Measurements from ENCODE around the gene TAB2. TPM values are rescaled to one million over a fixed set of nuclear protein-coding genes. Genes with fewer than 3 reads are reported as not detected.

Gene TAB2
- total RNA-seq, 2 experiments from 2014 or later, result 120 to 138 TPM

DNA sequence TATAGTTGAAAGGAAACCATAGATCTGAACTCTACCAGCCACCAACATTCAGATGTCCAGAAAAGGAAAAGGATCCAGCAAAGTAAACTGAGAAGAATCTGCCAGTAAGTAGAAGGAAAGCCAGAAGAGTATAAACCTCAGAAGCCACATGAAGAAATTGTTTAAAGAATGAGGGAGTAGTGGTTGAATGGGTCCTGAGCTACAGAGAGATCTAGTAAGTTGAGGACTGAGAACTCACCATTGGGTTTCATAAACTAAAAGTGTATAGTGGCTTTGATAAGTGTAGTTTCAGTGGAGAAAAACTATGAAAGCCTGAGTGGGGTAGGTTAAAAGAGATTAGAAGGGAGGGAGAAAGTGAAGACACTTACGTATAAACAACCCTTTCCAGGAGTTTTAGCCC, 50.6 kb downstream of the TAB2 start:
- CTCF ChIA-PET, result interaction anchor here (1.3 kb wide), 1 partner anchor 340 kb away, joined by 3 read pairs; no protein-coding TSS in a partner anchor

GRCh38 chr6:149371154-149371553, 53.6 kb downstream of the TAB2 start:
- ATAC-seq, result no peak
- no peak for DNase-seq
- Mint-ChIP-seq H3K27me3 (no peaks in the 10 kb centered on the region), H3K36me3 (peaks cover 49% of the 10 kb centered on the region), H3K9me3 (ENCODE audit: low read depth) (no peaks in the 10 kb centered on the region), H3K4me1 (peaks cover 46% of the 10 kb centered on the region), H3K4me3 (no peak overlapping the region), H3K27ac (peak overlapping the region; percentile 37)
- CTCF ChIA-PET, result interaction anchor here (1.2 kb wide), 1 partner anchor 24 kb away, joined by 3 read pairs; no protein-coding TSS in a partner anchor

More for the DNA sequence above, 50.6 kb downstream of the TAB2 start:
- Mint-ChIP-seq H3K4me3 (no peak overlapping the region), H3K27ac (no peak overlapping the region), H3K9me3 (ENCODE audit: low read depth) (no peaks in the 10 kb centered on the region), H3K4me1 (peaks cover 46% of the 10 kb centered on the region), H3K27me3 (no peaks in the 10 kb centered on the region), H3K36me3 (peaks cover 33% of the 10 kb centered on the region)
- DNase-seq, result no peak
- ATAC-seq, result peak; percentile 69

GRCh38 chr6:149372062-149372461, 54.5 kb downstream of the TAB2 start:
- peaks cover 51% of the 10 kb centered on the region for H3K4me1 Mint-ChIP-seq

GRCh38 chr6:149373511-149373910, 56.0 kb downstream of the TAB2 start:
- H3K27ac Mint-ChIP-seq, result peak overlapping the region; percentile 47

More at GRCh38 chr6:149372062-149372461, 54.5 kb downstream of the TAB2 start:
- DNase-seq (no peak), ATAC-seq (no peak)
- Mint-ChIP-seq H3K27ac (no peak overlapping the region), H3K9me3 (ENCODE audit: low read depth) (no peaks in the 10 kb centered on the region), H3K36me3 (peaks cover 55% of the 10 kb centered on the region), H3K27me3 (no peaks in the 10 kb centered on the region), H3K4me3 (no peak overlapping the region)
- CTCF ChIA-PET, result interaction anchor here (2.3 kb wide), 1 partner anchor 60 kb away, joined by 5 read pairs; no protein-coding TSS in a partner anchor

DNA sequence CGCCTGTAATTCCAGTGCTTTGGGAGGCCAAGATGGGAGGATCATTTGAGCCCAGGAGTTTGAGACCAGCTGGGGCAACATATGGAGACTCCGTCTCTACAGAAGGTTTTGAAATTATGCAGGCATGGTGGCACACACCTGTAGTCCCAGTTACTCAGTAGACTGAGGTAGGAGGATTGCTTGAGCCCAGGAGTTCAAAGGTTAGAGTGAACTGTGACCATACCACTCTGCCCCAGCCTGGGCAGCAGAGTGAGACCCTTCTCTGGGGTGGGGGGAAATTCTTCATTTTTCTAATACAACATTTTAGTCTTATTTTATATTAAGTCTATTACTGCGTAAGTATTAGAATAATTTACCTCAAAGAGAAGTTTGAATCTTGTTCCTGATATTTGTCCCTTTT, 62.5 kb downstream of the TAB2 start:
- no peak for ATAC-seq
- CTCF ChIA-PET, result no interaction called here
- DNase-seq, result no peak
- Mint-ChIP-seq H3K9me3 (ENCODE audit: low read depth) (peaks cover 2% of the 10 kb centered on the region), H3K36me3 (peaks cover 82% of the 10 kb centered on the region), H3K27me3 (no peaks in the 10 kb centered on the region), H3K4me1 (peaks cover 55% of the 10 kb centered on the region), H3K4me3 (no peak overlapping the region), H3K27ac (no peak overlapping the region)

More at GRCh38 chr6:149373511-149373910, 56.0 kb downstream of the TAB2 start:
- ATAC-seq (no peak), DNase-seq (no peak)
- H3K9me3 Mint-ChIP-seq (ENCODE audit: low read depth), result no peaks in the 10 kb centered on the region
- H3K4me3 Mint-ChIP-seq, result no peak overlapping the region
- CTCF ChIA-PET, result interaction anchor here (1.0 to 2.3 kb wide), 2 partner anchors 35 to 58 kb away, joined by 3 to 5 read pairs; no protein-coding TSS in a partner anchor
- H3K4me1 Mint-ChIP-seq, result peaks cover 55% of the 10 kb centered on the region
- H3K27me3 Mint-ChIP-seq, result no peaks in the 10 kb centered on the region
- peaks cover 65% of the 10 kb centered on the region for H3K36me3 Mint-ChIP-seq

GRCh38 chr6:149380523-149380922, 63.0 kb downstream of the TAB2 start:
- Mint-ChIP-seq H3K27ac (no peak overlapping the region), H3K4me1 (peaks cover 51% of the 10 kb centered on the region), H3K9me3 (ENCODE audit: low read depth) (peaks cover 5% of the 10 kb centered on the region), H3K36me3 (peaks cover 83% of the 10 kb centered on the region), H3K4me3 (no peak overlapping the region), H3K27me3 (no peaks in the 10 kb centered on the region)
- DNase-seq, result no peak
- CTCF ChIA-PET, result no interaction called here
- ATAC-seq, result peak; percentile 42

- Mint-ChIP-seq H3K9me3 (ENCODE audit: low read depth) (peaks cover 24% of the 10 kb centered on the region), H3K4me1 (peaks cover 52% of the 10 kb centered on the region), H3K27me3 (no peaks in the 10 kb centered on the region), H3K36me3 (peaks cover 89% of the 10 kb centered on the region), H3K27ac (peak overlapping the region; percentile 19), H3K4me3 (no peak overlapping the region)
- CTCF ChIA-PET, result interaction anchor here (0.7 kb wide), 1 partner anchor 38 kb away, joined by 3 read pairs; no protein-coding TSS in a partner anchor
- DNase-seq (no peak), ATAC-seq (no peak)
Observed at GRCh38 chr6:149383371-149383770, 65.9 kb downstream of the TAB2 start.

- H3K4me1 Mint-ChIP-seq, result peaks cover 41% of the 10 kb centered on the region
- no peaks in the 10 kb centered on the region for H3K27me3 Mint-ChIP-seq
- H3K27ac Mint-ChIP-seq, result no peak overlapping the region
- ATAC-seq (no peak), DNase-seq (no peak)
- H3K9me3 Mint-ChIP-seq (ENCODE audit: low read depth), result peaks cover 24% of the 10 kb centered on the region
- no peak overlapping the region for H3K4me3 Mint-ChIP-seq
- H3K36me3 Mint-ChIP-seq, result peaks cover 85% of the 10 kb centered on the region
- CTCF ChIA-PET, result no interaction called here
Observed at GRCh38 chr6:149384464-149384863, 67.0 kb downstream of the TAB2 start.

- H3K9me3 Mint-ChIP-seq (ENCODE audit: low read depth), result peaks cover 27% of the 10 kb centered on the region
- no peak overlapping the region for H3K27ac Mint-ChIP-seq
- peaks cover 37% of the 10 kb centered on the region for H3K4me1 Mint-ChIP-seq
- CTCF ChIA-PET, result no interaction called here
- H3K4me3 Mint-ChIP-seq, result no peak overlapping the region
- peaks cover 87% of the 10 kb centered on the region for H3K36me3 Mint-ChIP-seq
- peak; percentile 23 for ATAC-seq
- H3K27me3 Mint-ChIP-seq, result no peaks in the 10 kb centered on the region
- DNase-seq, result no peak
Observed at GRCh38 chr6:149385998-149386646, 68.6 kb downstream of the TAB2 start.

DNA sequence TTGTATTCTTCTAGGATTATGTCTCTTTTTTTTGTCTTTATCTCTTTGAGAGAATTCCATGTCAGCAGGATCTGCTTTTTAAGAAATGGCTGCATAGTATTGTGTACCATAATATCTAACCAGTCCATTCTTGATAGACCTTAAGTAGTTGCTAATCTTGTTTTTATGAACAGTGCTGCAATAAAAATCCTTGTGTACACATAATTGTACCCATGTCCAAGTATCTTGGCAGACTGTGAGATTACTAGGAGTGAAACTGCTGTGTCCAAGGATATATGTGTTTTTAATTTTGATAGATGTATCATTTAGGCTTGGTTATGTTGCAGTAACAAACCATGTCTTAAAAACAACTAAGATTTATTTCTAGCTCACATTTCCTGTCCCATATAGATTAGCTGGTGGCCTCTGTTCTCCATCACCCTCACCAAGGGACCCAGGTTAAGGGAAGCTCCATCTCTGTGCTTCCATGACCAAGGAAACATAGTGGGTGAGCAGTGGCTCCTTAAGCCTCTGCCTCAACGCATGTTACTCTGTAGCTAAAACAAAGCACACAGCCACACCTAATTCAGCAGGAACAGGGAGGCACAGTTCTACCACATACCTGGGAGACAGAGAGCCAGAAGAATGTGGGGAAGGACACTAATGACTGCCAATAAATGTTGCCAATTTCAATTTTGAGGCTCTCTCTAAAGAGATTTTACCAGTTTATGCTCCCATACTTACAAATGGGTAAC, 70.4 kb downstream of the TAB2 start:
- Mint-ChIP-seq H3K9me3 (ENCODE audit: low read depth) (peaks cover 28% of the 10 kb centered on the region), H3K4me3 (no peak overlapping the region), H3K27me3 (no peaks in the 10 kb centered on the region), H3K36me3 (peaks cover 88% of the 10 kb centered on the region), H3K27ac (no peak overlapping the region), H3K4me1 (peaks cover 43% of the 10 kb centered on the region)
- ATAC-seq, result no peak
- DNase-seq, result no peak
- CTCF ChIA-PET, result no interaction called here

- Mint-ChIP-seq H3K4me1 (peaks cover 50% of the 10 kb centered on the region), H3K27ac (no peak overlapping the region), H3K36me3 (peaks cover 84% of the 10 kb centered on the region), H3K27me3 (no peaks in the 10 kb centered on the region), H3K4me3 (no peak overlapping the region), H3K9me3 (ENCODE audit: low read depth) (peaks cover 28% of the 10 kb centered on the region)
- CTCF ChIA-PET, result no interaction called here
- DNase-seq (no peak), ATAC-seq (no peak)
Observed at GRCh38 chr6:149389509-149390297, 72.2 kb downstream of the TAB2 start.

DNA sequence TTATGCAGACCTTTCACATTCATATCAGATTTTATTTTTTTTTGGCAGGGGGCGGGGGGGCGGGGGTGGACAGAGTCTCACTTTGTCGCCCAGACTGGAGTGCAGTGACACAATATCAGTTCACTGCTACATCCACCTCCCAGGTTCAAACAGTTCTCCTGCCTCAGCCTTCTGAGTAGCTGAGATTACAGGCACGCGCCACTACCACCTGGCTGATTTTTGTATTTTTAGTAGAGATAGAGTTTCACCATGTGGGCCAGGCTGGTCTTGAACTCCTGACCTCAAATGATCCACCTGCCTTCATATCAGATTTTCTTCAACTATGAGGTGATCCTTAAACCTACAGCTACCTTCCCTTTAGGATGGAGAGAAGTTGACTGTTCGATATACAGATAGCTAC, 74.6 kb downstream of the TAB2 start:
- peaks cover 54% of the 10 kb centered on the region for H3K4me1 Mint-ChIP-seq
- no peak overlapping the region for H3K4me3 Mint-ChIP-seq
- H3K36me3 Mint-ChIP-seq, result peaks cover 87% of the 10 kb centered on the region
- CTCF ChIA-PET, result interaction anchor here (1.0 to 2.2 kb wide), 3 partner anchors 36 to 50 kb away, joined by 3 to 7 read pairs (median 4); no protein-coding TSS in a partner anchor
- no peak overlapping the region for H3K27ac Mint-ChIP-seq
- no peak for DNase-seq
- no peak for ATAC-seq
- H3K27me3 Mint-ChIP-seq, result no peaks in the 10 kb centered on the region
- peaks cover 12% of the 10 kb centered on the region for H3K9me3 Mint-ChIP-seq (ENCODE audit: low read depth)

GRCh38 chr6:149392535-149392934, 75.0 kb downstream of the TAB2 start:
- H3K4me3 Mint-ChIP-seq, result no peak overlapping the region

More at GRCh38 chr6:149392535-149392934, 75.0 kb downstream of the TAB2 start:
- no peak for ATAC-seq
- H3K4me1 Mint-ChIP-seq, result peaks cover 54% of the 10 kb centered on the region
- H3K27ac Mint-ChIP-seq, result no peak overlapping the region
- no peak for DNase-seq
- H3K36me3 Mint-ChIP-seq, result peaks cover 87% of the 10 kb centered on the region
- no peaks in the 10 kb centered on the region for H3K27me3 Mint-ChIP-seq
- CTCF ChIA-PET, result interaction anchor here (1.0 to 2.2 kb wide), 4 partner anchors 18 to 51 kb away, joined by 3 to 7 read pairs (median 4); no protein-coding TSS in a partner anchor
- peaks cover 10% of the 10 kb centered on the region for H3K9me3 Mint-ChIP-seq (ENCODE audit: low read depth)
